Tibial nerve (tissue), 4 donors: ENCODE data around the gene NKX6-1. TPM values are rescaled to one million over a fixed set of nuclear protein-coding genes. Genes with fewer than 3 reads are reported as not detected.

ENCODE experiments used
- DNase-seq, 2 donors: peaks; one replicate each; pipeline ENCODE4 v3.0.0-alpha.2; 2019; ENCODE audit warnings: low spot score in 2 of 2
- H3K27ac ChIP-seq, 4 donors: fragments of 200-600 bp; sonication (generic) in 3 of 4; one replicate each; pipeline ENCODE4 v1.5.1; 2017 to 2019; ENCODE audit warnings: mild to moderate bottlenecking in 1 of 4
- H3K27me3 ChIP-seq, 2 donors: fragments of 200-600 bp; sonication (generic) in 1 of 2; one replicate each; pipeline versions ENCODE4 v1.5.1 to v1.6.0; 2017 to 2019
- H3K36me3 ChIP-seq, 3 donors: fragments of 200-600 bp; sonication (generic); one replicate each; pipeline ENCODE4 v1.5.1; 2018 to 2019
- H3K4me1 ChIP-seq, 4 donors: fragments of 200-600 bp; sonication (generic) in 3 of 4; one replicate each; pipeline ENCODE4 v1.5.1; 2017 to 2019
- H3K4me3 ChIP-seq, 4 donors: fragments of 200-600 bp; sonication (generic) in 3 of 4; one replicate each; pipeline ENCODE4 v1.5.1; 2017 to 2019; ENCODE audit warnings: mild to moderate bottlenecking in 1 of 4, moderate library complexity in 1 of 4
- H3K9me3 ChIP-seq, 4 donors: fragments of 200-600 bp; sonication (generic) in 3 of 4; one replicate each; pipeline ENCODE4 v1.5.1; 2017 to 2019
- CTCF ChIP-seq, 5 experiments: fragments of 200-600 bp in 3 of 5; fragments of 450-650 bp in 2 of 5; sonication (generic) in 3 of 5; IDR thresholded peaks; one replicate each; pipeline ENCODE4 v1.5.1; 2016 to 2019; ENCODE audit warnings: antibody characterized with exemption in 5 of 5, mild to moderate bottlenecking in 3 of 5, moderate library complexity in 2 of 5
- EP300 ChIP-seq, 2 donors: sonication (generic); formaldehyde crosslinking; IDR thresholded peaks; one replicate each; pipeline ENCODE4 v1.6.1; 2017; ENCODE audit warnings: antibody characterized with exemption in 2 of 2, mild to moderate bottlenecking in 1 of 2
- POLR2A ChIP-seq, 2 donors: fragments of 450-650 bp; IDR thresholded peaks; one replicate each; pipeline ENCODE4 v1.6.1; 2017; ENCODE audit warnings: antibody characterized with exemption in 2 of 2, mild to moderate bottlenecking in 2 of 2, moderate library complexity in 2 of 2
- WGBS, 2 donors: methylation state at CpG; one replicate each; pipeline ENCODE4 v1.1.5; 2018; 5-methylcytosine and 5-hydroxymethylcytosine counted together
- total RNA-seq, 4 donors: library from RNA; depleted of rRNA; stranded (reverse); fragments of >200 nt; gene quantifications; one replicate each; pipeline ENCODE4 v1.1.0, GENCODE V29; 2016

The NKX6-1 gene
- total RNA-seq, 4 donors from 2014 or later = 0.21 TPM; not detected in 3

- H3K9me3 ChIP-seq = no peaks in the 10 kb centered on the region
- 6% methylated on average over 33 to 43 of the region's 62 CpGs for WGBS, 2 donors
- peaks cover 0 to 43% (median 15%) of the 10 kb centered on the region in 4 donors for H3K4me1 ChIP-seq
- no peak for DNase-seq
- H3K36me3 ChIP-seq = no peaks in the 10 kb centered on the region
- TF ChIP-seq EP300 (IDR thresholded peaks at IDR 0.05) (peak in 1 of 2 donors; percentile 15), POLR2A (IDR thresholded peaks at IDR 0.05) (no peak)
- H3K27ac ChIP-seq = no peak overlapping the region
- H3K27me3 ChIP-seq = peaks cover 9 to 100% of the 10 kb centered on the region in 2 donors
- H3K4me3 ChIP-seq = peak overlapping the region in 2 of 4 donors; percentile 8 to 24
Observed at GRCh38 chr4:84493092-84493850, 5.8 kb downstream of the NKX6-1 start.

GRCh38 chr4:84492737-84493091, 6.4 kb downstream of the NKX6-1 start:
- 6 to 8% methylated on average over 27 to 28 of the region's 28 CpGs for WGBS, 2 donors
- Histone ChIP-seq H3K36me3 (no peaks in the 10 kb centered on the region), H3K4me1 (peaks cover 0 to 38% (median 10%) of the 10 kb centered on the region in 4 donors), H3K4me3 (peak overlapping the region in 1 of 4 donors; percentile 8), H3K27me3 (peaks cover 9 to 100% of the 10 kb centered on the region in 2 donors), H3K27ac (no peak overlapping the region), H3K9me3 (no peaks in the 10 kb centered on the region)
- no peak for TF ChIP-seq CTCF (IDR thresholded peaks at IDR 0.05)
- TF ChIP-seq POLR2A (IDR thresholded peaks at IDR 0.05) = no peak
- no peak for TF ChIP-seq EP300 (IDR thresholded peaks at IDR 0.05)
- no peak for DNase-seq

- Histone ChIP-seq H3K27me3 (peaks cover 5 to 100% of the 10 kb centered on the region in 2 donors), H3K4me3 (no peak overlapping the region), H3K9me3 (no peaks in the 10 kb centered on the region), H3K27ac (no peak overlapping the region), H3K36me3 (no peaks in the 10 kb centered on the region), H3K4me1 (peaks cover 0 to 33% (median 8%) of the 10 kb centered on the region in 4 donors)
- TF ChIP-seq EP300 (IDR thresholded peaks at IDR 0.05) = no peak
- no peak for TF ChIP-seq POLR2A (IDR thresholded peaks at IDR 0.05)
- no peak for TF ChIP-seq CTCF (IDR thresholded peaks at IDR 0.05)
- WGBS, 2 donors = 8 to 11% methylated on average over 12 of the region's 12 CpGs
- no peak for DNase-seq
Observed at GRCh38 chr4:84492290-84492689, 6.8 kb downstream of the NKX6-1 start.

GRCh38 chr4:84491481-84491880, 7.6 kb downstream of the NKX6-1 start:
- WGBS, 2 donors = 14 to 22% methylated on average over 6 of the region's 6 CpGs
- peaks cover 0 to 25% (median 7%) of the 10 kb centered on the region in 4 donors for H3K4me1 ChIP-seq

GRCh38 chr4:84490663-84491062, 8.4 kb downstream of the NKX6-1 start:
- H3K9me3 ChIP-seq = no peaks in the 10 kb centered on the region
- TF ChIP-seq POLR2A (IDR thresholded peaks at IDR 0.05) (no peak), EP300 (IDR thresholded peaks at IDR 0.05) (no peak), CTCF (IDR thresholded peaks at IDR 0.05) (no peak)
- no peaks in the 10 kb centered on the region for H3K36me3 ChIP-seq
- H3K27ac ChIP-seq = no peak overlapping the region
- no peak for DNase-seq
- peaks cover 0 to 18% (median 7%) of the 10 kb centered on the region in 4 donors for H3K4me1 ChIP-seq
- peaks cover 5 to 100% of the 10 kb centered on the region in 2 donors for H3K27me3 ChIP-seq
- no peak overlapping the region for H3K4me3 ChIP-seq
- 28 to 34% methylated on average over 1 of the region's 1 CpG for WGBS, 2 donors

More at GRCh38 chr4:84491481-84491880, 7.6 kb downstream of the NKX6-1 start:
- no peaks in the 10 kb centered on the region for H3K36me3 ChIP-seq
- DNase-seq = no peak
- H3K27me3 ChIP-seq = peaks cover 5 to 100% of the 10 kb centered on the region in 2 donors
- TF ChIP-seq EP300 (IDR thresholded peaks at IDR 0.05) (no peak), POLR2A (IDR thresholded peaks at IDR 0.05) (no peak), CTCF (IDR thresholded peaks at IDR 0.05) (no peak)
- H3K9me3 ChIP-seq = no peaks in the 10 kb centered on the region
- no peak overlapping the region for H3K4me3 ChIP-seq
- H3K27ac ChIP-seq = no peak overlapping the region
